Measurements from ENCODE around the gene FBLN7. TPM values are rescaled to one million over a fixed set of nuclear protein-coding genes. Genes with fewer than 3 reads are reported as not detected.

The FBLN7 gene
- total RNA-seq, 4 donors from 2014 or later, result 1.1 to 4.2 (median 1.3) TPM; not detected in 1

DNA sequence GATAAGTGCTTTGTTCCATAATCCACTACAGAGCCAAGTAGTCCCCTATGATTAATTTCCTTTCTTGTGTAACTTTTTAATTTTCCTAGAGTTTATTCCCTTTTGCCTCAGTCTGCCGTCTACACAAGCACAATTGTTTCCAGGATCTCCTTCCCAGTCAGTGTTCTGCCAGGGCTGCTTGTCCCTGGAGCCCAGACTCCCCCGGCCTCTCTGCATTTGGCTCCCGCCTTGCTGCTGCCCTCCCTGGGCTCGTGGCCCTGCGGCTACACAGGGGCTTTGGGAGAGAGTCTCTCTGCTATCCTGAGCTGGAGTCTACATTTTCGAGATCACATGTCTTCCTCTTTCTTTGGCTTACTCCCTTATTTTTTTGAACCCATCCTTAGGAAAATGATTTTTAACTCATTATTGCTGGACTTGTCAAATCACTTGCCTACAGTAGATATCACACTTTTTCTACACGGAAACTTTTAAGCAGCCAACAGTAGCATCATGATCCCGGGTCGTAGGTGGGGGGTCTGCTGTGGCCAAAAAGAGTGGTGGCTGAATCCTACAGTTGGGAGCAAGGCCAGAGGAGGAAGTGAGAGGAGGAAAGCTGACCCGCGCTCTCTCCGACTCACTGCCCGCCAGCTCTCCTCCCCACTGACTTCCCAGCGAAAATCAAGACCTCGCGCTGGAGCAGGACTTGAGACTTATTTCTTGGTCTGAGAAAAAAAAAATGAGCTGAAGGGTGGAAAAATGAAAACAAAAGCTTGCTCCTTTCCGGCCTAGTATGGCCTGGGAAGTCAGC, 9.4 kb downstream of the FBLN7 start:
- H3K4me1 ChIP-seq, result no peaks in the 10 kb centered on the region
- WGBS, 2 donors (ENCODE audit: low coverage in 1 of 2), result 72 to 86% methylated on average over 7 to 15 of the region's 17 CpGs
- no peak overlapping the region for H3K4me3 ChIP-seq
- H3K27ac ChIP-seq, result no peak overlapping the region
- TF ChIP-seq, protein P1, sequence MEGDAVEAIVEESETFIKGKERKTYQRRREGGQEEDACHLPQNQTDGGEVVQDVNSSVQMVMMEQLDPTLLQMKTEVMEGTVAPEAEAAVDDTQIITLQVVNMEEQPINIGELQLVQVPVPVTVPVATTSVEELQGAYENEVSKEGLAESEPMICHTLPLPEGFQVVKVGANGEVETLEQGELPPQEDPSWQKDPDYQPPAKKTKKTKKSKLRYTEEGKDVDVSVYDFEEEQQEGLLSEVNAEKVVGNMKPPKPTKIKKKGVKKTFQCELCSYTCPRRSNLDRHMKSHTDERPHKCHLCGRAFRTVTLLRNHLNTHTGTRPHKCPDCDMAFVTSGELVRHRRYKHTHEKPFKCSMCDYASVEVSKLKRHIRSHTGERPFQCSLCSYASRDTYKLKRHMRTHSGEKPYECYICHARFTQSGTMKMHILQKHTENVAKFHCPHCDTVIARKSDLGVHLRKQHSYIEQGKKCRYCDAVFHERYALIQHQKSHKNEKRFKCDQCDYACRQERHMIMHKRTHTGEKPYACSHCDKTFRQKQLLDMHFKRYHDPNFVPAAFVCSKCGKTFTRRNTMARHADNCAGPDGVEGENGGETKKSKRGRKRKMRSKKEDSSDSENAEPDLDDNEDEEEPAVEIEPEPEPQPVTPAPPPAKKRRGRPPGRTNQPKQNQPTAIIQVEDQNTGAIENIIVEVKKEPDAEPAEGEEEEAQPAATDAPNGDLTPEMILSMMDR (IDR thresholded peaks at IDR 0.05), result no peak
- no peak for TF ChIP-seq EP300 (IDR thresholded peaks at IDR 0.05)
- no peak for TF ChIP-seq POLR2A (IDR thresholded peaks at IDR 0.05)
- TF ChIP-seq POLR2AphosphoS5 (IDR thresholded peaks at IDR 0.05), result no peak
- no peaks in the 10 kb centered on the region for H3K9me3 ChIP-seq
- no peaks in the 10 kb centered on the region for H3K36me3 ChIP-seq
- H3K27me3 ChIP-seq, result no peaks in the 10 kb centered on the region
- ATAC-seq, result no peak

DNA sequence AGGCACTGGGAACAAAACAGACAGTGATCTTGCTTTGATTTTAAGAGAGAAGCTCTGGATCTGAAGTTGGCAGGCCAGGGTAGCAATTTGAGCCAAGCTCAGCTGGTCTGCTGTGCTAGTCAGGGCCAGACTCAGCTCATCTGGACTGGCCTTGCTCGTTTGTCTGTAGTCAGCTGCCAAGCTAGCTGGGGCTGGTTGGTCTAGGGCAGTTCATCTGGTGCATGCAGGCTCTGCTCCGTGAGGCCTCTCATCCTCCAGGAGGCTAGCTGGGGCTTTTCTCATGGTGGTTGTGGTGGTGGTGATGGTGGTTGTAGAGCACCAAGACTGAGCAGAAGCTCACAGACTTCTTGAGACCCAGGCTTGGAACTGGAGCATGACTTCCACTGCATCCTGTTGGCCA, 10.3 kb downstream of the FBLN7 start:
- Histone ChIP-seq H3K4me1 (no peaks in the 10 kb centered on the region), H3K27ac (no peak overlapping the region), H3K27me3 (no peaks in the 10 kb centered on the region), H3K9me3 (no peaks in the 10 kb centered on the region), H3K4me3 (no peak overlapping the region), H3K36me3 (no peaks in the 10 kb centered on the region)
- no peak for TF ChIP-seq POLR2A (IDR thresholded peaks at IDR 0.05)
- no peak for TF ChIP-seq POLR2AphosphoS5 (IDR thresholded peaks at IDR 0.05)
- TF ChIP-seq, protein P1 (IDR thresholded peaks at IDR 0.05), result no peak
- no peak for TF ChIP-seq EP300 (IDR thresholded peaks at IDR 0.05)
- ATAC-seq, result no peak
- WGBS, 2 donors (ENCODE audit: low coverage in 1 of 2), result no CpG with 5 or more reads among the region's 2 CpGs

DNA sequence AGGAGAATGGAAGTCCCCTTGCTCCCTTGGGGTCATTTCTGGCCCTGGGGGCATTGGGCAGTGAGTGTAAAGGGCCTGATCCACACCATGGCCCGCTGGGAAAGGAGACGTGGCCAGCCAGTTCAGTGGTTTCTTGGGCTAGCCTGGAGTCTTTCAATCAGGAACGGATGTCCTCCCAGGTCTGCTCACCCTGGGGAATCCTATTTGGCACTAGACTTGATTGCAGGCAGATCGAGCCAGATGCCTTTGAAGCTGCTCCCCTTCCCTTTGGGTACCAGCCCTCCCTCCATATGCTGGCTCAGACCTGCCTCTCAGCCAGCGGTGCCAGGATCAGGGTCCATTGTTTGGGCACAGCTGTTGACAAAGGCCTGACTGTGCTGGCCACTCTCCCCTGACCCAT, 11.0 kb downstream of the FBLN7 start:
- Histone ChIP-seq H3K27ac (no peak overlapping the region), H3K9me3 (no peaks in the 10 kb centered on the region), H3K4me3 (no peak overlapping the region), H3K4me1 (no peaks in the 10 kb centered on the region), H3K27me3 (no peaks in the 10 kb centered on the region), H3K36me3 (no peaks in the 10 kb centered on the region)
- TF ChIP-seq, protein P1 (IDR thresholded peaks at IDR 0.05), result no peak
- TF ChIP-seq EP300 (IDR thresholded peaks at IDR 0.05) (no peak), POLR2A (IDR thresholded peaks at IDR 0.05) (no peak), POLR2AphosphoS5 (IDR thresholded peaks at IDR 0.05) (no peak)
- whole genome bisulfite sequencing, 2 donors (ENCODE audit: low coverage in 1 of 2), result no CpG with 5 or more reads among the region's 5 CpGs
- no peak for ATAC-seq

DNA sequence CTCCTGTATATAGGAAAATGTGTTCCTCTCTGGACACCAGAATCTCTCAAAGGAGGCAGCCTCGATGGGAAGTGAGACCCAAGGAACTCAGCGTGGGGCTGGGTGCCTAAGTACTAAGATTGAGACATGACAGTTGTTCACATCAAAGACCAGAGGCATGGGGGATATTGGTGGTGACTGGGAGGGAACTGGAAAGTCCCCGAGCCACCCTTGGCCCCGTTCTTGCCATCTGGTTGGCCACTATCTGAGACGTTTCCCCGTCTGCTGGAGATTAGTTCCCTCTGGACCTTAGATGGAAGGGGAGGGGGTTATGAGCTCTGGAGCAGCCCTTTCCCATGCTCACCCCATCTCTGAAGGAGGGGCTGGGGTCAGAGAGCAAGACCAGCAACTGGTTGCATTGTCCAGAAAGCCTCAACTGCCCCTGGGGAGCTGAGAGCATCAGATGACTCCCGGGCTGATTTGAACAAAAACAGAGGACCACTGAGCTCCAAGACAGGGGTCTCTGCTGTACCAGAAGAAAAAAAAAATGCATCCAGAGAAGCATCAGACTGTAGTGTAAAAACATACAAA, 11.8 kb downstream of the FBLN7 start:
- ATAC-seq, result no peak
- H3K27me3 ChIP-seq, result no peaks in the 10 kb centered on the region
- H3K9me3 ChIP-seq, result no peaks in the 10 kb centered on the region
- no peak overlapping the region for H3K4me3 ChIP-seq
- TF ChIP-seq EP300 (IDR thresholded peaks at IDR 0.05) (no peak), POLR2A (IDR thresholded peaks at IDR 0.05) (no peak), POLR2AphosphoS5 (IDR thresholded peaks at IDR 0.05) (no peak)
- TF ChIP-seq, protein P1 (IDR thresholded peaks at IDR 0.05), result no peak
- H3K27ac ChIP-seq, result peak overlapping the region in 1 of 4 donors; percentile 2
- H3K4me1 ChIP-seq, result no peaks in the 10 kb centered on the region
- 93 to 100% methylated on average over 2 to 7 of the region's 7 CpGs for WGBS, 2 donors (ENCODE audit: low coverage in 1 of 2)
- no peaks in the 10 kb centered on the region for H3K36me3 ChIP-seq

DNA sequence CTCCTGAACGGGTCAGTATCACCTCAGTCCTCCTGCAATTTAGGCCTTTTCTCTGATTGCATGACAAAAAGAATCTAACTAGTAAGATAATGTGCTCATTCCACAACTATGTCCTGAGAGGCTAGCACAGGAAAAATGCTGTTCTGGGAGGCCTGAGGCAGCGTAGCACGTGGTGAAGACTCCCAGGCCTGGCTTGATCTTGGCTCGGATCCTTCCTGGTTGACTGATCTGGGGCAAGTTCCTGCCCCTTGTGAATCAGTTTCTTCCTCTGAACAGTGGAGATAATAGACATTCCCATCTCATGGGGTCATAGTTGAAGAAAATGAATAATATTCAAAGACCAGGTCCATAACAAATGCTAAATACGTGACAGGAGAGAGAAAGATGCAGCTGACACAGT, 12.3 kb downstream of the FBLN7 start:
- 26 to 58% methylated on average over 4 to 5 of the region's 5 CpGs for WGBS, 2 donors (ENCODE audit: low coverage in 1 of 2)
- Histone ChIP-seq H3K27me3 (no peaks in the 10 kb centered on the region), H3K36me3 (no peaks in the 10 kb centered on the region), H3K27ac (peak overlapping the region in 1 of 4 donors; percentile 2), H3K4me1 (no peaks in the 10 kb centered on the region), H3K4me3 (no peak overlapping the region), H3K9me3 (no peaks in the 10 kb centered on the region)
- TF ChIP-seq POLR2A (IDR thresholded peaks at IDR 0.05), result no peak
- no peak for TF ChIP-seq EP300 (IDR thresholded peaks at IDR 0.05)
- TF ChIP-seq POLR2AphosphoS5 (IDR thresholded peaks at IDR 0.05), result no peak
- TF ChIP-seq, protein P1 (IDR thresholded peaks at IDR 0.05), result no peak
- ATAC-seq, result no peak

All from gastroesophageal sphincter (tissue), 4 donors.